ENCODE data around the gene COL23A1.

- no peak for TF ChIP-seq CTCF (IDR thresholded peaks at IDR 0.05; ENCODE audit: low read length)
- no peak for TF ChIP-seq EZH2 (optimal IDR thresholded peaks at IDR 0.05; ENCODE audit: low read depth, low read length)
Measured at GRCh38 chr5:178297751-178298150, 292.4 kb downstream of the COL23A1 start.

Measured in MM.1S (cell line).